ENCODE data around the gene CDH18.

DNA sequence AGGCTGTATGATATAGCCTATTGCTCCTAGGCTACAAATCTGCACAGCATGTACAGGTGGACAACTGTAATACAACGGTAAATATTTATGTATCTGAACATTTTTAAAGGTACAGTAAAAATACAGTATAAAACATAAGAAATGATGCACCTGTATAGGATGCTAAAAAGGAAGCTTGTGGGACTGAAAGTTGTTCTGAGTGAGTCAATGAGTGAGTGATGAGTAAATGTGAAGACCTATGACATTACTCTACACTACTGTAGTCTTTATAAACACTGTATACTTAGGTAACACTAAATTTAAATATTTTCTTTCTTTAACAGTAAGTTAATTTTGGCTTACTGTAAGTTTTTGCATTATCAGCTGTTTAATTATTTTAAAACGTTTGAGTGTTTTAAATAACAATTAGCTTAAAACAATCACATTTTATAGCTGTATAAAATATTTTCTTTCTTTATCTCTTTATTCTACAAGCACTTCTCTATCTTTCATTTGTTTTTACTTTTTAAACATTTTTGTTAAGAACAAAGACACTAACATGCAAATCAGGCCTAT is 28.1 kb downstream of the CDH18 start:
- TF ChIP-seq, protein P1, sequence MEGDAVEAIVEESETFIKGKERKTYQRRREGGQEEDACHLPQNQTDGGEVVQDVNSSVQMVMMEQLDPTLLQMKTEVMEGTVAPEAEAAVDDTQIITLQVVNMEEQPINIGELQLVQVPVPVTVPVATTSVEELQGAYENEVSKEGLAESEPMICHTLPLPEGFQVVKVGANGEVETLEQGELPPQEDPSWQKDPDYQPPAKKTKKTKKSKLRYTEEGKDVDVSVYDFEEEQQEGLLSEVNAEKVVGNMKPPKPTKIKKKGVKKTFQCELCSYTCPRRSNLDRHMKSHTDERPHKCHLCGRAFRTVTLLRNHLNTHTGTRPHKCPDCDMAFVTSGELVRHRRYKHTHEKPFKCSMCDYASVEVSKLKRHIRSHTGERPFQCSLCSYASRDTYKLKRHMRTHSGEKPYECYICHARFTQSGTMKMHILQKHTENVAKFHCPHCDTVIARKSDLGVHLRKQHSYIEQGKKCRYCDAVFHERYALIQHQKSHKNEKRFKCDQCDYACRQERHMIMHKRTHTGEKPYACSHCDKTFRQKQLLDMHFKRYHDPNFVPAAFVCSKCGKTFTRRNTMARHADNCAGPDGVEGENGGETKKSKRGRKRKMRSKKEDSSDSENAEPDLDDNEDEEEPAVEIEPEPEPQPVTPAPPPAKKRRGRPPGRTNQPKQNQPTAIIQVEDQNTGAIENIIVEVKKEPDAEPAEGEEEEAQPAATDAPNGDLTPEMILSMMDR (IDR thresholded peaks at IDR 0.05) = no peak
- no peak for TF ChIP-seq POLR2A (IDR thresholded peaks at IDR 0.05)
- TF ChIP-seq POLR2AphosphoS5 (IDR thresholded peaks at IDR 0.05) = no peak
